Psoas muscle (tissue), 8 donors: Measurements from ENCODE around the gene MYO7A. TPM values are rescaled to one million over a fixed set of nuclear protein-coding genes. Genes with fewer than 3 reads are reported as not detected.

Experiments used
- ATAC-seq, 4 donors: fragments of 200-7000 bp; cut with Tn5 transposase; one replicate each; pipeline ENCODE4 v1.9.1; 2020; ENCODE audit warnings: moderate library complexity in 3 of 4, mild to moderate bottlenecking in 2 of 4
- DNase-seq, 2 donors: peaks; one replicate each; pipeline ENCODE4 v3.0.0-alpha.2; 2020
- H3K27ac ChIP-seq: fragments of 200-600 bp; one replicate; pipeline ENCODE4 v1.8.0; 2022
- H3K27me3 ChIP-seq, 3 donors: fragments of 200-600 bp in 1 of 3; one replicate each; pipeline versions ENCODE4 v1.6.1 to v1.8.0; 2013 to 2022; ENCODE audit warnings: low read length in 2 of 3, mild to moderate bottlenecking in 2 of 3, moderate library complexity in 1 of 3; ENCODE audit not compliant: insufficient read depth in 3 of 3
- H3K36me3 ChIP-seq, 2 donors: fragments of 200-600 bp in 1 of 2; one replicate each; pipeline versions ENCODE4 v1.6.1 to v1.8.0; 2013 to 2022; ENCODE audit warnings: low read depth in 1 of 2, mild to moderate bottlenecking in 1 of 2, moderate library complexity in 1 of 2; ENCODE audit not compliant: insufficient read depth in 1 of 2
- H3K4me1 ChIP-seq: fragments of 200-600 bp; one replicate; pipeline ENCODE4 v1.8.0; 2022
- H3K4me3 ChIP-seq: fragments of 200-600 bp; one replicate; pipeline ENCODE4 v1.8.0; 2022; ENCODE audit warnings: mild to moderate bottlenecking
- H3K9me3 ChIP-seq: fragments of 200-600 bp; one replicate; pipeline ENCODE4 v1.8.0; 2022
- WGBS, 3 donors: extraction: QIAGEN DNeasy Blood & Tissue Kit; methylation state at CpG; one replicate each; pipeline versions ENCODE4 v1.1.6 to v1.1.7; 2013; 5-methylcytosine and 5-hydroxymethylcytosine counted together
- intact Hi-C, 2 donors: fragments of 100-400 bp; cut with DNase I; formaldehyde crosslinking; loops; one replicate each; pipeline versions ENCODE4 v1.11.0 to v1.14.2; 2022
- polyA plus RNA-seq, 3 donors: library from polyadenylated mRNA; stranded (reverse); fragments of 200-250 nt; gene quantifications; one replicate each; pipeline ENCODE4 v1.2.3, GENCODE V29; 2013
- total RNA-seq, 4 donors: library from RNA; stranded (reverse); fragmentation: NEBNext Ultra II Directional in 2 of 4; extraction: Animal tissue kit (Norgen Biotek cat#: 25700) in 2 of 4; gene quantifications; one replicate each; pipeline versions ENCODE4 v1.2.1 to v1.2.4, GENCODE V29; 2021 to 2023
- TF ChIP-seq, protein P1 (sequence below): fragments of 200-600 bp; IDR thresholded peaks from one replicate; pipeline ENCODE4 v1.8.0; 2022; ENCODE audit warnings: antibody characterized with exemption
- donor health status: healthy with polysubstance abuse.
- donor health status: DM: no; HTN: no; CAD: no; lungs with moderate emphysema.
- donor health status: Bipolar disorder and iron deficiency.
- donor health status: healthy.
- donor health status: DM: yes; HTN: yes; CAD: no.
- donor health status: DM: no; HTN: no; CAD: no.
- donor health status: DM: no; HTN: no; CAD: no.
- donor health status: DM: yes; HTN: yes; CAD: no.

Gene MYO7A
- total and polyA plus RNA-seq, 7 donors: 0.62 to 3.0 (median 2.3) TPM

DNA sequence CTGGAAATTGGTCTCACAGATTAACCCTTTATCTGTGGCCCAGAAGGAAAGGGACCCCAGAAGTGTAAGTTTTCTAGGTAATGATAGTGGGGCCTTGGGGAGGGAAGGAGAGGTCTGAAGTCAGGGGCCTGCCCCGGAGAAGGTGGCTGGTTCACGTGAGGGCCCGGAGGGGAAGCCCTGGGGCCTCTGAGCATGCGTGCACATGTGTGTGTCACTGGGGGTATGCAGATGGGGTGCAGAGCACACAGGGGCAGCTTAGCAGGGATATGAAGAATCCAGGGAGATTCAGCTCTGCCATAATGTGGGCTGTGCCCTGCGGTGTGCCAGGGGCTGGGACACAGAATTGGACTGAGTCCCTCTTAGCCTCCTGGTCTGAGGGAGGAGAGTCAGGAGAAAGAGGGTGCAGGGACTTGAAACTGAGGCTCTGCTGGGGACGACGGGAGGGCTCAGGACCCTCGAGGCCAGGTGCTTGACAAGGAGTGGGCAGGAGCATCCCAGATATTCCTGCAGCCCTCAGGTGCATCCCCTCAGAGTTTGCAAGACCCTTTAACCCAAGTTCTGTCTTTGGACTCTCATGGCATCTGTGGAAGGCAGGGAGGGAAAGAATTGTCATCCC, 15.5 kb downstream of the MYO7A start:
- Histone ChIP-seq H3K27me3 (peaks cover 0 to under 1% (median 0%) of the 10 kb centered on the region in 3 donors), H3K4me3 (no peak overlapping the region), H3K9me3 (no peaks in the 10 kb centered on the region), H3K4me1 (no peaks in the 10 kb centered on the region), H3K27ac (no peak overlapping the region), H3K36me3 (no peaks in the 10 kb centered on the region)
- WGBS, 3 donors: 85 to 93% (median 89%) methylated on average over 8 of the region's 8 CpGs
- DNase-seq: no peak
- ATAC-seq: no peak
- intact Hi-C loops: no loop called here
- TF ChIP-seq, protein P1, sequence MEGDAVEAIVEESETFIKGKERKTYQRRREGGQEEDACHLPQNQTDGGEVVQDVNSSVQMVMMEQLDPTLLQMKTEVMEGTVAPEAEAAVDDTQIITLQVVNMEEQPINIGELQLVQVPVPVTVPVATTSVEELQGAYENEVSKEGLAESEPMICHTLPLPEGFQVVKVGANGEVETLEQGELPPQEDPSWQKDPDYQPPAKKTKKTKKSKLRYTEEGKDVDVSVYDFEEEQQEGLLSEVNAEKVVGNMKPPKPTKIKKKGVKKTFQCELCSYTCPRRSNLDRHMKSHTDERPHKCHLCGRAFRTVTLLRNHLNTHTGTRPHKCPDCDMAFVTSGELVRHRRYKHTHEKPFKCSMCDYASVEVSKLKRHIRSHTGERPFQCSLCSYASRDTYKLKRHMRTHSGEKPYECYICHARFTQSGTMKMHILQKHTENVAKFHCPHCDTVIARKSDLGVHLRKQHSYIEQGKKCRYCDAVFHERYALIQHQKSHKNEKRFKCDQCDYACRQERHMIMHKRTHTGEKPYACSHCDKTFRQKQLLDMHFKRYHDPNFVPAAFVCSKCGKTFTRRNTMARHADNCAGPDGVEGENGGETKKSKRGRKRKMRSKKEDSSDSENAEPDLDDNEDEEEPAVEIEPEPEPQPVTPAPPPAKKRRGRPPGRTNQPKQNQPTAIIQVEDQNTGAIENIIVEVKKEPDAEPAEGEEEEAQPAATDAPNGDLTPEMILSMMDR: no peak

DNA sequence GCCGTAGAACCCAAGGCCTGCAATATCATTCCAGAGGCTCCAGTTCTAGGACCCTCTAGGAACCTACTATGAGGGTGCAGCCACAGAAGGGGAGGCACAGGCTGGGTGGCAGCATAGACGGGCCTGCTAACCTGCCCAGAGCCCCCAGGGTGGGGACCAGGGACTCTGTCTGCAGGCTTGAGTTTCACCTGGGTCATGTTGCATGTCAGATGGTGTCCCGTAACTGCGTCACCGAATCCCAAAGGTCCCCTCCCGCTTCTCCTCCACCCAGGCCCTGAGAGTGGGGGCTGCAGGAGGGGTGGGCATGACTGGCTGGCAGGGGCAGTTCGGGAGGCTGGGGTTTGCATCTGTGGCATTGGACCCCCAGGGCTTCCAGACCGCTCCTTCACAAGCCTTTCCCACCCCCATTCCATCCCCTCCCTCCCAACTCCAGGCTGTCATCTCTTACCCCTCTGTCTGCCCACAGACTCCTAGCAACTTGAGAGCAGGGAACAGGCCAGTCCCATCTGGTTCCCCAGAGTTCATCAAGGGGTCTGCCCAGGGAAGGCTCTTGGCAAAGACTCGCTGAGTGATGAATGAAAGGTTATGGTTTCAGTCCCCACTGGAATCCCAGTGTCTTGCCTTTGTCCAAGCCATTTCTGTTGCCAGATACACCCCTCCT, 16.3 kb downstream of the MYO7A start:
- no peaks in the 10 kb centered on the region for H3K4me1 ChIP-seq
- intact Hi-C loops: no loop called here
- no peak overlapping the region for H3K27ac ChIP-seq
- 79 to 89% (median 86%) methylated on average over 9 of the region's 9 CpGs for WGBS, 3 donors
- H3K36me3 ChIP-seq: no peaks in the 10 kb centered on the region
- no peak for ATAC-seq
- no peak overlapping the region for H3K4me3 ChIP-seq
- H3K27me3 ChIP-seq: no peaks in the 10 kb centered on the region
- DNase-seq: no peak
- TF ChIP-seq, protein P1: no peak
- H3K9me3 ChIP-seq: no peaks in the 10 kb centered on the region

DNA sequence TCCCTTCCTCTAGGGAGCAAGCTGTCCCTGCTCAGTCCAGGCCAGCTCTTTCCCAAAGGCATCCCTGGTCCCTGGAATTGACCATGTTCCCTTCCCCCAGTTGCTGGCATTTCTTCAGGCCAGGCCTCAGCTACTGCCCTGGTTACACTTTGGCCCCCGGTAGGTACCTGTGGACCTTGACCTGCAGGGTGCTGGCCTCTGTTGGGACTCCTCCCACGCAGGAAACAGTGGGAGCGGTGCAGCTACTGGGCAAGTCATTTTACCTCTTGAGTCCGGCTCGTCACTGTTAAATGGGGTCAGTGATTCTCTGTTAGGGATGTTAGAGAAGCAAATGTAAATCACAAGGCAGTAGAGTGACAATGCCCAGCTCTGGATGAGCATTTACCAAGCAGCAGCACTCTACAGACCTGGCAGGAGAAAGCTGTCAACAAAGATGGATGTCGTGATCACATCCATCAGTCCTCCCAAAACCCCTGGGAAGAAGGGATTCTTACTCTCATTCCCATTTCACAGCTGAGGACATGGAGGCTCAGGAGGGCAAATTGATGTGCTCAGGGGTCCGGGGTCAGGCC, 16.9 kb downstream of the MYO7A start:
- Histone ChIP-seq H3K27me3 (no peaks in the 10 kb centered on the region), H3K27ac (no peak overlapping the region), H3K9me3 (no peaks in the 10 kb centered on the region), H3K4me1 (no peaks in the 10 kb centered on the region), H3K36me3 (no peaks in the 10 kb centered on the region), H3K4me3 (no peak overlapping the region)
- ATAC-seq (no peak), DNase-seq (no peak)
- TF ChIP-seq, protein P1: no peak
- WGBS, 3 donors: 88 to 90% (median 89%) methylated on average over 7 of the region's 7 CpGs
- intact Hi-C loops: no loop called here

DNA sequence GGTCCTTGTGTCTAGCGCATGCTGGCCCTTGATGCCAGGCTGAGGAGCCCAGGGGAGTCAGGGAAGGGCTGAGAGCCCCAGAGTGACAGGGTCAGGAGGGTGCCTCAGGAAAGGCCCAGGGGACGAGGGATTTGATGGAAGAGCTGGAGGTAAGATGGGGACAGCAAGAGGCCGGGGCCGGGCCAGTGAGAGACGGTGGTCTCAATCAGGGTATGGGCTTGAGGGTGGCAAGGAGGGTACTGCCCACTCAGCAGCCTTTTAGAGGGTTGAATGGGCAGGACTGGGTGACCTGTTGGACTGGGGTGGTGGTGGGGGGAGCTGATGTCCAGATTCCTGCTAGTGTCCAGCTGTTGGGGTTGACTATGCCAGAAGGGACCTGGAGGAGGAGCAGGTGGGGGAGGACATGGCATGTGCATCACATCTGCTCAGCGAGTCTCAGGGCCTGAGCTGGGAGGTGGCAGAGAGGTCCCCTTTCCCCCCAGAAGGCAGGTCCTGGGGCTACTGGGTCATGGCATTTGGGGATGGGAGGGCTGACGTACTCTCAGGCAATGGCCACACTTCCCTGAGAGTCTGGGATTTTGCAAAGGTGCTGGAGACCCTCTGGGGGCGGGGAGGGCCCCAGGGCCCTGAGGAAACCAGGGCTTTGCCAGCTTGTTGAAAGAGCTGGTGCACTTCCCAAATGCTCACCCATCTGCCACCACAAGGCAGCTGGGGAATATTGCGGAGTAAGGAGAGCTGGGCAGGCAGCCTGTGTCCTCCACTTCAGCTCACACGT, 18.4 kb downstream of the MYO7A start:
- Histone ChIP-seq H3K36me3 (no peaks in the 10 kb centered on the region), H3K27ac (no peak overlapping the region), H3K4me3 (no peak overlapping the region), H3K4me1 (no peaks in the 10 kb centered on the region), H3K9me3 (no peaks in the 10 kb centered on the region), H3K27me3 (no peaks in the 10 kb centered on the region)
- WGBS, 3 donors: 81 to 88% (median 87%) methylated on average over 10 of the region's 10 CpGs
- TF ChIP-seq, protein P1: no peak
- ATAC-seq (no peak), DNase-seq (peak in 1 of 2 donors; percentile 42)
- intact Hi-C loops: no loop called here
